Thoracic aorta (tissue), 2 donors: ENCODE measurements around the gene NFRKB. TPM values are rescaled to one million over a fixed set of nuclear protein-coding genes. Genes with fewer than 3 reads are reported as not detected.

Experiments used
- ATAC-seq: fragments of 150-250 bp; one replicate; pipeline ENCODE4 v1.8.0; 2017; ENCODE audit warnings: low read depth; ENCODE audit not compliant: insufficient number of reproducible peaks, low FRiP score
- DNase-seq: peaks from one replicate; pipeline ENCODE4 v3.0.0-alpha.2; 2020; ENCODE audit warnings: low spot score
- H3K27ac ChIP-seq, 2 donors: fragments of 200-600 bp; sonication (generic); 1 replicate in 1 of 2; 2 replicates in 1 of 2; pipeline ENCODE4 v1.5.1; 2016; ENCODE audit warnings: mild to moderate bottlenecking in 2 of 2, moderate library complexity in 2 of 2
- H3K27me3 ChIP-seq: fragments of 200-600 bp; sonication (generic); replicated peaks from 2 replicates; pipeline ENCODE4 v1.6.0; 2016; ENCODE audit warnings: mild to moderate bottlenecking; ENCODE audit not compliant: insufficient read depth
- H3K36me3 ChIP-seq: fragments of 200-600 bp; sonication (generic); one replicate; pipeline ENCODE4 v1.5.1; 2016
- H3K4me1 ChIP-seq, 2 donors: fragments of 200-600 bp; sonication (generic); 1 replicate in 1 of 2; 2 replicates in 1 of 2; pipeline versions ENCODE4 v1.5.1 to v1.6.0; 2016; ENCODE audit warnings: low read depth in 2 of 2, mild to moderate bottlenecking in 1 of 2; ENCODE audit not compliant: control insufficient read depth in 1 of 2
- H3K4me3 ChIP-seq: fragments of 200-600 bp; sonication (generic); 2 replicates; pipeline ENCODE4 v1.5.1; 2016; ENCODE audit warnings: mild to moderate bottlenecking
- H3K9me3 ChIP-seq: fragments of 200-600 bp; sonication (generic); 2 replicates; pipeline ENCODE4 v1.5.1; 2016
- CTCF ChIP-seq: fragments of 200-600 bp; sonication (generic); IDR thresholded peaks from one replicate; pipeline ENCODE4 v1.5.1; 2019; ENCODE audit warnings: antibody characterized with exemption
- total RNA-seq, 2 donors: library from RNA; depleted of rRNA; stranded (reverse); fragments of >200 nt; gene quantifications; one replicate each; pipeline versions ENCODE4 v1.1.0 to v1.2.3, GENCODE V29; 2016

Gene NFRKB
- total RNA-seq, 2 donors from 2014 or later, result 34.5 to 35.3 TPM

GRCh38 chr11:129930743-129931142 is 35.4 kb upstream of the NFRKB start:
- ATAC-seq, result no peak
- H3K4me3 ChIP-seq, result no peak overlapping the region
- peaks cover 8% of the 10 kb centered on the region for H3K36me3 ChIP-seq
- no peak for DNase-seq
- no peak for TF ChIP-seq CTCF
- H3K27ac ChIP-seq, result no peak overlapping the region
- no peaks in the 10 kb centered on the region for H3K4me1 ChIP-seq
- H3K27me3 ChIP-seq, result no peaks in the 10 kb centered on the region
- no peaks in the 10 kb centered on the region for H3K9me3 ChIP-seq

- ATAC-seq (no peak), DNase-seq (no peak)
- Histone ChIP-seq H3K4me1 (no peaks in the 10 kb centered on the region), H3K36me3 (peaks cover 8% of the 10 kb centered on the region), H3K27ac (no peak overlapping the region), H3K9me3 (no peaks in the 10 kb centered on the region), H3K27me3 (no peaks in the 10 kb centered on the region), H3K4me3 (no peak overlapping the region)
- no peak for TF ChIP-seq CTCF
Measured at GRCh38 chr11:129930296-129930695, 34.9 kb upstream of the NFRKB start.

- Histone ChIP-seq H3K4me3 (no peak overlapping the region), H3K4me1 (no peaks in the 10 kb centered on the region), H3K36me3 (peaks cover 8% of the 10 kb centered on the region), H3K27me3 (no peaks in the 10 kb centered on the region), H3K9me3 (no peaks in the 10 kb centered on the region), H3K27ac (no peak overlapping the region)
- DNase-seq (no peak), ATAC-seq (no peak)
- TF ChIP-seq CTCF, result no peak
Measured at GRCh38 chr11:129929721-129930120, 34.3 kb upstream of the NFRKB start.

- Histone ChIP-seq H3K27me3 (no peaks in the 10 kb centered on the region), H3K36me3 (peaks cover 8% of the 10 kb centered on the region), H3K27ac (no peak overlapping the region), H3K4me1 (no peaks in the 10 kb centered on the region), H3K4me3 (no peak overlapping the region), H3K9me3 (no peaks in the 10 kb centered on the region)
- no peak for TF ChIP-seq CTCF
- DNase-seq (no peak), ATAC-seq (no peak)
Measured at GRCh38 chr11:129928923-129929692, 33.7 kb upstream of the NFRKB start.

GRCh38 chr11:129922674-129923073 is 27.3 kb upstream of the NFRKB start:
- no peaks in the 10 kb centered on the region for H3K9me3 ChIP-seq
- H3K27ac ChIP-seq, result no peak overlapping the region
- no peaks in the 10 kb centered on the region for H3K4me1 ChIP-seq
- no peaks in the 10 kb centered on the region for H3K27me3 ChIP-seq
- ATAC-seq (no peak), DNase-seq (no peak)
- no peaks in the 10 kb centered on the region for H3K36me3 ChIP-seq
- no peak overlapping the region for H3K4me3 ChIP-seq
- TF ChIP-seq CTCF, result no peak
